ENCODE results near the gene MPRIP.

MPRIP gene

DNA sequence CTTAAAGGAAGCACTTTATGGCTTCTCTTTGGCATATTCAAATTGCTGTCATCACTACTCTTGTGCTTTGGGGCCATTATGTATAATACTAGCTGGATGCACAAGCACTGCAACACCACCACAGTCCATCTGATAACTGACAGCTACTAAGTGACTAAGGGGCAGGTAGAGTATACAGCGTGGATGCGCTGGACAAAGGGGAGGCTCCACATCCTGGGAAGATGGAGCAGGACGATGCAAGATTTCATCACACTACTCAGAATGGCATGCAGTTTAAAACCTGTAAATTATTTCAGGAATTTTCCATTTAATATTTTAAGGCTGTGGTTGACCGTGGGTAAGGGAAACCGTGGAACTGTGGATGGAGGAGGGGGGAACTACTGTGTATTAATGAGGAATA, 25.0 kb downstream of the MPRIP start:
- DNase-seq = no peak

DNA sequence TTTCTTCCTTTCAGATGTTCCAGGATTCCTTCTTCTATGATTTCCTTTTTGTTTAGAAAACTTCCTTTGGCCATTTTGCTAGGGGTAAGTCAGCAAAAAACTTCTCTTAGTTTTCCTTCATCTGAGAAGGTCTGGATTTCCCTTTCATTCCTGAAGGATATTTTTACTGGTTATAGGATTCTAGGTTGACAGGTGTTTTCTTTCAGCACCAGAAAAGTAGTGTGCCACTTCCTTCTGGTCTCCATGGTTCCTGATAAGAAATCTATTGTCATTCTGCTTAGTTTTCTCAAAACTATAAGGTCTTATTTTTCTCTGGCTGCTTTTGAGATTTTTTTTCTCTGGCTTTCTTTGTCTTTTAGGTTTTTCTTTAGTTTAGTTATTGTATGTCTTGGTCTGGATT, 27.6 kb downstream of the MPRIP start:
- no peak for DNase-seq

DNA sequence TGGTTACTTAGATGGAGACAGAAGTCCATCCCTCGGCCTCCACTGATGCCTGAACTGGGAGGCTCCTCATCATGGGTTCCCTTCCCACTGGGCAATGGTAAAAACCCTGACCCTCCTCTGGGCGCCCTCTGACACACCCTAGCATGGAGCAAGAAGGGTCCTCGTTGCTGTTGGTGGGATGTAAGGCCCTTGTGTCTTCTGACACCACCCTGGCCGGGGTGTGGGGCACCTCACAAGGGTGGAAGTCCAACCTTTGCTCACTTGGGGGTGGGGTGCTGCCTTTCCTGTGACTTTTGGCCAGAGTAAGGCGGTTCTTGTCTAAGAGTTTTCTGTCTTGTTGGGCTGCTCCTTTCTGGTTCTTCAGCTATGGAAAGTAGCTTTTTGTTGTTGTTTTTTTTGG, 28.7 kb downstream of the MPRIP start:
- DNase-seq = no peak

DNA sequence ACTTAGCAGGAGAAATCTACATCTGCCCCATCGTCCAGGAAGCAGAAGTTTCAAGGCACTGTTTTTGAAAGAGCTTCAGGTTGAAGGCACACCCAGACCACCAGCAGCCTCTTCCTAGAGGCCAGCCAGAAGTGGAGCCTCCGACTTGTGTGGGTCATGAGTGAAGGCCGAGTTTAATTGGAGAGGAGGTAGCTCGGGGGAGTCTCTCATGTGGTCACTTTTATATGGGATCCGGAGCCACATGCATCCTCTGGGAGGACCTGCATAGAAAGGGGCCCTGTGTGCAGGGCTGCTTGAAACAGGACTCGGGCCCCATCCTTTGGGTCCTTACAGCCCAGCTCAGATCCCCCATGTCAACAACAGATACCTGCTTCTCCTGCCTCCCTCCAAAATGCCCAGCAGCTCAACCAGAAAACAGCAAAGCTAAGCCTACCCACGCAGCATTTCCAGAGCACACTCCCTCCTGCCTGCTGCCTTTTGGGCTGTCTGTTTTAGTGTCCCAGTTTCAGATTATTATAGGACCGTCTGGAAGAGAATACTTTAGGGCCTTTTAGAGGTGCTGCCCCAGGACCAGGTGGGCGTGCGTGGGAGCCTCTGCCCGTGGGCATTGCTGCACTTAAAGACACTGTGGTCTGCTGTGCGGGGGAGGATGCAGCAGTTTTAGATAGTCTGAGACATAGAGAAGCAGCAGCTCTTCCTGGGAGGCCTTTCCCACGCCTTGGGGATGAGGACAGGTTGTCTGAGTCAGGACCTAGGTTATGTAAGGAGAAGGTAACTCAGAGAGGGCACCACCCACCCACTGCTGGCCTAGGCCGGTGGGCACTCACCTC, 29.5 kb downstream of the MPRIP start:
- DNase-seq = no peak

DNA sequence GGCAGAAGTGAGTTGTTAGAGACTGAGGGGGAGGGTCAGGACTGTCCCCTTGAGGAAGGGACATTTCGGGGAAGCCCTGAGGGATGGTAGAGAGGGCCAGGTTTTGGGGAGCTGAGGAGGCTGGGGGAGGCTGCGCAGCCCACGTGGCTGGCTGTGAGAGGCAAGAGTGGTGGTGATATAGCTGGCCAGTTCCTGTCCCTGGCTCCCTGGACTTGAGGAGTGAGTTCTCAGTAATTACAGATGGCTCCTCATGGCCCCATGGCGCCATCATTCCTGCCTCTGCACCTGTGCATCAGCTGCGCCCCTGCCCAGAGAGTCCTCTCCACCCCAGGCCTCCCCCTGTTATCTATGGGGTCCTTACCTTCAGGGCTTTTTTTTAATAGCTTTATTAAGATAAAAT, 30.3 kb downstream of the MPRIP start:
- no peak for DNase-seq

DNA sequence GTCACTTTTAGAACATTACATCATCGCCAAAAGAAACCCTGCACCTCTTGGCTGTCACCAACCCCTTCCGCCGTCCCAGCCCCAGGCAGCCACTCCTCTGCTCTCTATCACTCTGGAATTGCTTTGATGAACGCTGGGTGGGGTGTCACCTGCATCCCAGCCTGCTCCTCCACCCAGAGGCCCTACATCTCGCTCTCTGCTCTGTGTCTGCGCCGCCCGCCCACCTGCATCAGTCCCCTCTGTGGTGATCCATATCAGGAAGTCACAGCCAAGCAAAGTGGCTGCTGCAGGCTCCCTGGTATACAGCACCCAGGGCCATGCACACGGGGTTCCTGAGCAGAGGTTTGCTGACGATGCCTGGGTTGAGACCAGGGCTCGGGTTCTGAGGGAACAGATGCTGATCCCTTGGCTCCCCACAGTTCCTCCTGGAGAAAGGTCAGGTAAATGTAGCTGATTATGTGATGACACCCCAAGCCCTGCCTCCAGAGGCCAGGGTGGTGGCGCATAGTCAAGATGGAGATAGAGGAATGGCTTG, 30.8 kb downstream of the MPRIP start:
- no peak for DNase-seq

DNA sequence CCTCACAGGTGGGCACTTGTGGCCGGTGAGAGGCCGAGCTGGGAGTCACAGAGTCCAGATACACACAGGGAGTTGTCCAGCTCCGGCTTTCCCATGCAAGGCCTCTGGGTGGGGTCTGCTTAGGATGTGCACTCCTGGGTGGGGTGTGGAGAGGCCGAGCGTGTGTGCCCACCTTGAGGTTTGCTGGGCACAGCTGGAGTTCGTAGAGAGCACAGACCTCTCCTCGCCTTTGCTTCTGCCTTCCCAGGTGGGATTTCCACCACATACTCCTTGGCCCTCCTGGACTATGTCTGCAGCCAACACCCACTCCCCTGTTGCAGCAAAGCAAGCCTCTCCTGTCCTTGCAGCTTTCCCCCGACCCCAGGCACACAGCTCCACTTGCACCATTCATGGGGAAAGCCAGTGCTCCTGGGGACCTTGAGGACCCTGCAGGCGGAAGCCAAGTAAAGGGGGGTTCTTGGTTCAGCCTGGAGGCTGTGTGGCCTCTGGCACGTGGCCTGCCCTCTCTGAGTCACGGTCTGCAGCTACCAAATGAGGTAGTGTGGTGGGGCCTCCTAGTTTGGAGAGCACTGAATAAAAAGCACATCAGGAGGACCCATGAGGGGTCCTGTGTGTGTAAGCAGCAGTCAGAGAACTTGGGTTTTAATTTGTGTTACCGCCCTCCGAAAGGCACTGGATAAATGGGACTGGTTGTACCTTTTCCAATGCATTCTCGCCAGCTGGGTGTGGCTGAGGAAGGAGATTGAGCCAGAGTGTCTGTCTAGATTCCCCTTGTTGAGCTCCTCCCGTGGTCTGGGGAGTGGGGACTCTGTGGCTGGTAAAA, 31.5 kb downstream of the MPRIP start:
- DNase-seq = no peak

DNA sequence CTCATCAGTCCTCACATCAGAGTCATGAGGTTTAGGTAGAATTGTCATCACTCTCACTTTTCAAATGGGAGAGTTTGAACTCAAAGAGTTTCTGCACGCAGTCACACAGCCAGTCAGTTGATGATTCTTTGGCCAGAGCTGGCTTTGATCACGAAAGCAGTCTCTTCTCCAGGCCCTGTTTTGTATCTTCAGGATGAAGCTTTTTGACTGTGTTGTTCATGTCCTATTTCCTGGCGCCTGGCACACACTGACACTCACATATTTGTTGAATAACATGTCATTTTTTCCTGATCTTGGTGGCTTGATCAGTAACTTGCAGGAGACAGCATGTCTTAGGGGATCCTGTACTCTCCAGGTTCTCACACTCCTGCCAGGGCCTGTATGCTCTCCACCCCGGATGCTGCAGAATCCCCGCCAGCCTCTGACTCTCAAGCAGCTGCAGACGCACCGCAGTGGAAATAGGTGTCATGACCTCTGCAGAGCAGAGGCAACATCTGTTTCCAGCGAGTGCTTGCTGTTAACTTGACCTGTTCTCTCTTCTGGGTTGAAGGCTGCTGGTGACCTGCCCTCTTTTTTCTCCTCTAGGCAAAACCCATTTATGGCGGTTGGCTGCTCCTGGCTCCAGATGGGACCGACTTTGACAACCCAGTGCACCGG, 33.0 kb downstream of the MPRIP start:
- DNase-seq = no peak

DNA sequence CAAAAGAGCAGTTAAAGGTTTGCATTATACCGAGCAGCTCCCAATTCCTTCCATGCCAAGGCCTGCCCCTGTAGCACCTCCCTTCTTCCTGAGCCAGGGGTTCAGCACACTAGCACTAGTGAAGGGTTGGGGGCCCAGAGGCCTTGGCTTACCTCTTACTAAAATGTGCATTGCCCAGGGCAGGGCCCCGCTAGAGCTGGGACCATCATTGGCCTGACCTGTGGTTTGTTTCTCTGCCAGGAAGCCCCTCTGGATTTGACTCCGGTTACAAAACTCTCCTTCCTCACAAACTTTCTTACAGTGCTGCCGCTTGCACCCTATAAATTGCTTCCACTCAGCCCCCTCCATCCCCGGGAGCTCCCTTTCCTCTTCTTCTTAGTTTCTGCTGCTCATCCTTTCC, 33.8 kb downstream of the MPRIP start:
- no peak for DNase-seq

DNA sequence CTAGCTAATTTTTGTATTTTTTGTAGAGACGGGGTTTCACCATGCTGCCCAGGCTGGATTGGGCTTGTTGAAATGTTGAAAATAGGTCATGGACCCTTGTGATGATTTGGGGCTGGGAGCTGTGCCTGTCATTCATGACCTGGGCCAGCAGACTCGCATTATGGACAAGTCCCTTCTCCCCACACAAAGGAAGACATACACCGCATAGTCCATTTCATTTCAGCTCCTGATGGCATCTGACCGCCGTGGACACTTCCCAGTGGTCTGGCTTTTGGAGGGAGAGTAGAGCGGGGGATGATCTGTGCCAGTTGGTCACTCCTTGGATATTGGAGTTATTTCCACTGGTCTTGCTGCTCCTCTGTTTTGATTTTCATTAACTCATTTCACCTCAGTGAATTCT, 34.8 kb downstream of the MPRIP start:
- DNase-seq = no peak

DNA sequence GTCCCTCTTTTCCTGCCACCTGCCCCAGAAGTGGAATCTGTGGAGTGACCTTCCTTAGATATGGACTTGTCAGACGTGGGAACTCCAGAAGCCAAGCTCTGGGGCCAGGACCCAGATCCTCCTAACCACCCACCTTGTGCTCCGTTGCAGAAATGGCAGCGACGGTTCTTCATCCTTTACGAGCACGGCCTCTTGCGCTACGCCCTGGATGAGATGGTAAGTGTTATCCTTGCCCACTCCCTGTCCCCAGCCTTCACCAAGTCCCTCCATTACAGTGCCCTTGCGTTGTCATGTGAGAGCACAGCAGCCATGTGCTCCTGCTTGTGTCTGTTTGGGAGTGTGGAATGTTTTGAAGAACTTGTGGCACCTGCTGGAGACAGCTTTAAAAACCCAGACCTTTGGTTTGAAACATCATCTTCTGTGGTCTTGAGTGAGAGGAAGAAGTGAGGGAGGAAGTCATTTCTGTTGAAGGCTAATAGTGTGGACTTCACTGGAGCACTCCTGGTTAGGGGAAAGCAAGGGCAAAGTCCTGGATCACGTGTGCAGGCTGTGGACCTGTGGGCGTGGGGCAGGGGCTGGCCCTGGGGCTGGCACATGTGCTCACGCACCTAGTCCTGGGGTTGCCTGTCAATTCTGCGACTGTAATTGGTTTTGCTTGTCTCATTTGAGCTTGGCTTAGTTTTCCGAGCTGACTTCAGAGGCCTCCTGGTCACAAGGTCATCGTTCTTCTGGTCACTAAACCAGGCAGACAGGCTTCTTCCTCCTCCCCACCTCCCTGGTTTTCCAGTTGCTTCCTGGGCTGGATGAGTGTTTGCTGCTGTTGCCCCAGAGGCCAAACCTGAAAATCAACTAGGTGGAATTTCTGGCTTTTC, 35.8 kb downstream of the MPRIP start:
- no peak for DNase-seq

DNA sequence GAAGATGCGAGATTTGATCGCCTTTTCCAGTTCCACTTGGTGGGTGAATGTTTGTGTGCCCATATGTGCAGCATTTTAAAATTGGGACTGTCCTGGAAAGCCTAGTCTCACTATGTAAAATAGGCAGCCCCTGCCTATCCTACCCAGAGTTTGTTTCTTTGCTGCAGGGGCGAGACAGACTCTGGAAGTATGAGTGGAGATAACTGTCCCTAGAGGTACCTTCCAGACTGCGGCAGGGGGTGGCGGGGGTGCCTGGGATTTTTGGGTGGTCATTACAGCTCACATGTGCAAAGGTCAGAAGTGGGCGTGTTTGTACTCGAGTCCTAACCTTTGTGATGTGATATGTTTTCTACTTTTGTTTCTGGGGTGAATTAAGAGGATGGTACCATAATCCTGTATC, 36.6 kb downstream of the MPRIP start:
- no peak for DNase-seq

DNA sequence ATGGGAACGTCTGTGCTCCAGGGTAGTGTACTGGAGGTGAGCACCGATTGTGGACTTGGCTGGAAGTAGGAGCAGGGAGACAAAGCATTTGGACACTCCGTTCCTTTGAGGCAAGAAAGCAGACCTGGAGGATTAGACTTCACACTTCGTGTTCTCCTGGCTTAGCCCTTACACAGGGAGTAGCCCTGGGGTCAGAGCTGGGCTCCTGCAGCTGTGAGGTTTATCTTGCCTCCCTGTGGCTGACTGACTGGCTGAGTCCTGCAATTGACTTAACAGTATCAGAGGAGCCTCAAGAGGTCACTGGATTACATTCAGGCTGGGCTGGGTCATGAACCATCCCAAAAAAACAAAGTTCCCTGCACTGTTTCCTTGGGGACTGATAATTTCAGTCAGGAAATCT, 37.1 kb downstream of the MPRIP start:
- DNase-seq = no peak

DNA sequence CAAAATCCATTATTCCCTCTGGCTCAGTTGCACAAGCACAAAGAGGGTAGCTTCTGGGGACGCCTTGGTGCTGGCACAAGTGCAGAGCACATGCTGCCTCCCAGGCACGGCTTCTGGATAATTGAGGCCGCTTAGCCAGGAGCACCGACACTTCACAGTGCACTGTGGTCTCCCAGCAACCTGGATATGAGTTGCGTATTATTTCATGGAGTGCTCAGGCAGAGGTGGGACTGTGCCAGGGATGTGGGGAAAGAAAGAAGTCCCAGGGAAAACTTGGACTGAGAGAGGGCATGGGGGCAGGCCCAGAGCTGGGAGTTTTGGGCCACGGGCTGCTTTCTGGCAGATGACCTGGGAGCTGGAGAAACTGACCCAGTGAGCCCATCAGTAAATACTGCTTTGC, 37.5 kb downstream of the MPRIP start:
- no peak for DNase-seq

DNA sequence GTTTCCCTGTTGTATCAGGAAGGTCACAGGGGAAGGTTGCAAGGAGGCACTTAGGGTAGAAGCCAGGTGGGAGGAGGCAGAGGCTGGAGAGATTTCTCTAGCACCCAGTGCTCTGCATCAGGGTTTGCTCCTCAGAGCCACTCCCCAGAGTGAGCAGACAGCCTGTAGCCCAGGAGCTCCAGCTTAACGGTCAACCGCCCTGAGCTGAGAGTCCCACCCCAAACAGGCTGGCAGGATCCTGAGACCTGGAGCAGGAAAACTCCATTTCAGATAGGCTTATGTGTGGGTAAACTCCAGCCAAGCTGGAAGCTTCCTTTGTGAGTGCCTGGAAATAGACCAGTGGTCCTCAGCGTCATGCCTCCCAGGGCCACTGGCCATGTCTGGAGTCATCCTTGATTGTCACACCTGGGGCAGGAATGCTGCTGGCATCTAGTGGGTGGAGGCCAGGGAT, 37.9 kb downstream of the MPRIP start:
- DNase-seq = no peak

DNA sequence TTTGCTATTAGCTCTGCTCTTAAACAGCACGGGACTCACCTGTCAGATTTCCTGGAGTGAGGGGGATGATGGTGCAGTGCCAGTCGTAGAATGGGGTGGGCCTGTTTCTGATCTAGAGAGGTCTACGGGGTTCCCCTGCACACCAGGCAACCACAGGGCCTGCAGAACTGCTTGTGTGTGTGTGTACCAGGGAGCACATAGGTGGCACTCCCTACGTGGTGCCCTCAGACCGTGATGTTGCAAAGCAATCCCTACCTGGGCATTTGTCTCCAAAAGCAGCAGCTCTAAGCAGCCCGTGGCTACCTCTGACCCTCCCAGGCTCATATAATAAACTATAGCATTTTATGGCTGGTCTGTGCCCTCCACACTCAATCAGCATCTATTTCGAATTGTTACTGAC, 38.5 kb downstream of the MPRIP start:
- DNase-seq = no peak

DNA sequence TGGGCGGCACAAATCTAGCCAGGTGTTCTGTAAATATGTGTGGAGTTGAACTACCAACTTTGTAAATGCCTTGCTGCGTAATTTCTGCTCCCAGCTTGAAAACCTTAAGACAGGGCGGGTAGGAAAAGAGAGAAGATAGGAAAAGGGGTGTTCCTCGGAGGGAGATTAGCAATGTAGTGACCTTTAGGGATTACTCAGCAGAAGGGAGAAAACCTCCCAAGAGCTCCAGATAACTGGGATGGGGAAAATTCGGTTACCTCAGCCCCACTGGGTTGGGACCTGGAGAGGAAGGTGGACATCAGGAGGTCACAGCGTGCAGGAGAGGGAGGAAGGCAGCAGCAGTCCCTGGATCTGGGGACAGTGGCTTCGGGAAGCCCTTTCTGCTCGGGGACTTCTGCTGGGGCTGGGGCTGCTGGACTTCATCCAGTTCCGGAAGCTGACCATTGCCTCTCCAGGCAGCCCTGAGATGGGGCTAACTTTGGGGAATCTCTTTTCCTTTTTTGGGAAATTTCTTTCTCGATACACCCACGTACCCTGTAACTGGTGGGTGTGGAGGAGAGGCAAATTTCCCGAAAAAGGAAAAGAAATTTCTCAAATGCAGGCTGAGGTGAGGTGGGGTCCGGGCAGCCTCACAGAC, 39.2 kb downstream of the MPRIP start:
- no peak for DNase-seq

DNA sequence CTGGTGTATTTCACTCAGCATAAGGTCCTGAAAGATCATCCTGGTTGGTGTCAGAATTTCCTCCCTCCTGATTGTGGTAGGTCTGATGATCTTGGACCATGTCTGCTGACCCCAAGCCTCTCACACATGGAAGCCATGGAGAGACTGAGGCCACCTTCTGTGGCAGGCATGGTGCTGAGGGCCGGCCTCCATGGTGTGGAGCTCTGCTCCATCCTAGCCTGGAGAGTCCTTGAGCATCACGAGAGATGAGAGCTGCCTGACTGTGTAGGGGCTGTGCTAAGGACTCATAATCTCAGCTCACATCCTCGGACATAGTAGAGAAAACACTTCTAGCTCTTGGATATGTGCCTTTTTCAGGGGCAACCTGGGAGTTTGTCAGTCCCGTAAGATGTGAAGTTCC, 40.6 kb downstream of the MPRIP start:
- no peak for DNase-seq

DNA sequence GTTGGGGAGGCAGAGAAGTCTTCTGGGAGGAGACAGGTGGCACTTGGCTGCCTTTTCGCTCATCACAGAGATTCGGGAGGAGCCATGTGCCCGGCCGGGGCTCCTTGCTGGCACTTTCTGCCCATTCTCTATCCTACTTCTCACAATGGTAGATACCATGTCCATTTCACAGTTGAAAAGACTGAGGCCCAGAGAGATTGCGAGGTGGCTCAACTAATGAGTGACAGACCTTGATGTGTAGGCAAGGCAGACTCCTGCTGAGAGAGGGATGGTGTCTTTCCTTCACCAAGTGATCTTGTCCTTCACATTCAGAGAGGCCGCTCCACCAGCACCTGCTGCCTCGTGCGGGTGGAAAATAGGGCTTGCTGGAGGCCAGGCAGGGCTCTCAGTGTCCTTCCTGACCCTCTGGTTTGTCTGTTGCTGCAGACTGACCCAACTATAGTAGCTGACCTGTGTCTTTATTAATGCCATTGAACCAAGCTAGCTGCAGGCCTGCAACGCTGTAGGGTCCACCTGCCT, 42.1 kb downstream of the MPRIP start:
- no peak for DNase-seq

DNA sequence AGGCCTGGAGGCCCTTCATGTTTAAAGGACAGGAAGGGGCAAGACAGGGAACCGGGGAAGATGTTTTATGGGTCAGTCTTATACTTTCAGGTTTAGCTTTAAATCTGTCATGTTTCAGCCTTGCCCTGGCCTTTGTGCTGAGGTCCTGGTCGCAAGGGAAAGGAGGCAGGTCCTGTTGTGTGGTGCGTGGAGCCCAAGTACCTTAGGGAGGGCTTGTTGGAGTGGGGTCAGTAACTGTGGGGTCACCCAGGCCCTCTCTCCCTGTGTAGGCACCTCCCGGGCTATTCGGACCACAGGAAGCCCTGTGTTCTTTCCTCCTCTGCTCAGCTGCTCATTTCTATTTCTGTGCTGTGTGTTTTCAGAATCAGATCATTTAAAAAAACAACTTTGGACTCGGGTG, 42.7 kb downstream of the MPRIP start:
- no peak for DNase-seq

DNA sequence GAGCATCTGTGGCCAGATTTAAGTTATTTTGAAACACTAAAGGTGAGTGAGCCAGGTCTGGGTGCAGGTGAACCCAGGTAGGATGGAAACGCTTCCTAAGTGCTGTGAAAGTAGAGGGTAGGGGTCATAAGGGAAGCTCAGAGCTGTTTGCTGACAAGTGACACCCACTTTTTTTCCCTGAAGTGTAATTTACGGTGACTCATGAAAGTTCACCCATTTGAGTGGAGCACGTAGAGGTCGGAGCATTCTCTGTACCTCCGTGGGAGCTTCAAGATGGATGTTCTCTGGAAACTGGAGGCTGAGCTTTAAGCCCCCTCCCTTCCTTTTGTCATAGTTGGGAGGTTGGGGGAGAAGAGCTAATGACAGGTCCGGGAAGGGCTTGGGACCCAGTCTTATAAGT, 44.3 kb downstream of the MPRIP start:
- no peak for DNase-seq
